ENCODE data around the gene MZT2B. TPM values are rescaled to one million over a fixed set of nuclear protein-coding genes. Genes with fewer than 3 reads are reported as not detected.
"Not testable (repeated sequence)": the region's sequence is repeated elsewhere in the genome, so short reads cannot be mapped to it uniquely, and the experiment has no call there.

The MZT2B gene
- polyA plus RNA-seq, 1 experiment: 76.7 TPM

DNA sequence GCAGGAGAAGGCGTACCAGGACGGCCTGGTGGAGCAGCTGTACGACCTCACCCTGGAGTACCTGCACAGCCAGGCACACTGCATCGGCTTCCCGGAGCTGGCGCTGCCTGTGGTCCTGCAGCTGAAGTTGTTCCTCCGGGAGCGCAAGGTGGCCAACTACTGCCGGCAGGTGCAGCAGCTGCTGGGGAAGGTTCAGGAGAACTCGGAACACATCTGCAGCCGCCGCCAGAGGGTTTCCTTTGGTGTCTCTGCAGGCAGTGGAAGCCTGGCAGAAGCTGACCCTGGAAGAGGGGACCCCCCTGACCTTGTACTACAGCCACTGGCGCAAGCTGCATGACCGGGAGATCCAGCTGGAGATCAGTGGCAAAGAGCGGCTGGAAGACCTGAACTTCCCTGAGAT is 48.8 kb downstream of the MZT2B start:
- POLR2A ChIA-PET; CTCF ChIA-PET; DNase-seq (ENCODE audit: low read depth, low spot score); H3K4me3 ChIP-seq (ENCODE audit: low read depth, low read length); H3K27ac ChIP-seq (ENCODE audit: low read depth, low read length); H3K27me3 ChIP-seq (ENCODE audit: control insufficient read depth, insufficient read depth, low read length); H3K9me3 ChIP-seq (ENCODE audit: control insufficient read depth, insufficient read depth, low read length): not testable (repeated sequence)

DNA sequence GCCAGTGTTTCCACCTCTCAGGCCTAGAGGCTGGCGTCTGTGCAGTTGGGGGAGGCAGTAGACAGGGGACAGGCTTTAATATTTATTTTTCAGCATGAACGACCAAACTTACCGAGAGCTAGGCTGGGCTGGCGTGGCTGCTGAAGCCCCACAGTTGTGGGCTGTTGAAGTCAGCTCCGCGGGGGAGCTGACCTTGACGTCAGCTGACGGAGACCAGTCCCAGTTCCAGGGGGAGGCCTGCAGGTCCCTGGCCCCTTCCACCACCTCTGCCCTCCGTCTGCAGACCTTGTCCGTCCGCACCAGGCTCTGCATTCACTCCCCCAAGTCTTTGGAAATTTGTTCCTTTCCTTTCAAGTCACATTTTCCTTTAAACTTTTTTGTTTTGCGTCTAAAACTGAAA is 49.6 kb downstream of the MZT2B start:
- POLR2A ChIA-PET: no interaction called here
- TF ChIP-seq, protein P1, sequence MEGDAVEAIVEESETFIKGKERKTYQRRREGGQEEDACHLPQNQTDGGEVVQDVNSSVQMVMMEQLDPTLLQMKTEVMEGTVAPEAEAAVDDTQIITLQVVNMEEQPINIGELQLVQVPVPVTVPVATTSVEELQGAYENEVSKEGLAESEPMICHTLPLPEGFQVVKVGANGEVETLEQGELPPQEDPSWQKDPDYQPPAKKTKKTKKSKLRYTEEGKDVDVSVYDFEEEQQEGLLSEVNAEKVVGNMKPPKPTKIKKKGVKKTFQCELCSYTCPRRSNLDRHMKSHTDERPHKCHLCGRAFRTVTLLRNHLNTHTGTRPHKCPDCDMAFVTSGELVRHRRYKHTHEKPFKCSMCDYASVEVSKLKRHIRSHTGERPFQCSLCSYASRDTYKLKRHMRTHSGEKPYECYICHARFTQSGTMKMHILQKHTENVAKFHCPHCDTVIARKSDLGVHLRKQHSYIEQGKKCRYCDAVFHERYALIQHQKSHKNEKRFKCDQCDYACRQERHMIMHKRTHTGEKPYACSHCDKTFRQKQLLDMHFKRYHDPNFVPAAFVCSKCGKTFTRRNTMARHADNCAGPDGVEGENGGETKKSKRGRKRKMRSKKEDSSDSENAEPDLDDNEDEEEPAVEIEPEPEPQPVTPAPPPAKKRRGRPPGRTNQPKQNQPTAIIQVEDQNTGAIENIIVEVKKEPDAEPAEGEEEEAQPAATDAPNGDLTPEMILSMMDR (IDR thresholded peaks at IDR 0.05; ENCODE audit: low read depth, low read length): no peak

DNA sequence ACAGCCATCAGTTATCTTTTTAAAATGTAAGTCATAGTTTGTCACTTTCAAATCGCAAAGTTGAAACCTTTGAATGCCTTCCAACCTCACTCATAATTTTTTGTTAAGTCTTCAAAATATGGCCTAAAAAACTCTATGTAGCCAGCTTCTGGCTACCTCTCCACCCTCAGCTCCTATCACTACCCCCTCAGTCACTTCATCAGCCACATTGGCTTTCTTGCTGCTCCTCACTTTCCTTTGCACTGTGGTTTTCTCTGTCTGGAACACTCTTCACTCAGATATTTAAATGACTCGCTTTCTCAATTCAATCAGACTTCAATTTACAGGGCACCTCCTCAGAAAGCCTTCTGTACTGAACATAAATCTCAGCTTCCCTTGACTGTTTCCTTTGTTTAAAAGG is 51.0 kb downstream of the MZT2B start:
- H3K27ac ChIP-seq (ENCODE audit: low read depth, low read length); DNase-seq (ENCODE audit: low read depth, low spot score); CTCF ChIA-PET; POLR2A ChIA-PET; H3K4me3 ChIP-seq (ENCODE audit: low read depth, low read length); H3K27me3 ChIP-seq (ENCODE audit: control insufficient read depth, insufficient read depth, low read length); H3K9me3 ChIP-seq (ENCODE audit: control insufficient read depth, insufficient read depth, low read length): not testable (repeated sequence)

More for the DNA sequence above, 49.6 kb downstream of the MZT2B start:
- CTCF ChIA-PET: no interaction called here
- Histone ChIP-seq H3K27ac (ENCODE audit: low read depth, low read length) (no peak overlapping the region), H3K4me3 (ENCODE audit: low read depth, low read length) (no peak overlapping the region), H3K27me3 (ENCODE audit: control insufficient read depth, insufficient read depth, low read length) (no peaks in the 10 kb centered on the region), H3K9me3 (ENCODE audit: control insufficient read depth, insufficient read depth, low read length) (peaks cover 7% of the 10 kb centered on the region; the same call in 1 of the 2 replicates)
- no peak for DNase-seq (ENCODE audit: low read depth, low spot score)

DNA sequence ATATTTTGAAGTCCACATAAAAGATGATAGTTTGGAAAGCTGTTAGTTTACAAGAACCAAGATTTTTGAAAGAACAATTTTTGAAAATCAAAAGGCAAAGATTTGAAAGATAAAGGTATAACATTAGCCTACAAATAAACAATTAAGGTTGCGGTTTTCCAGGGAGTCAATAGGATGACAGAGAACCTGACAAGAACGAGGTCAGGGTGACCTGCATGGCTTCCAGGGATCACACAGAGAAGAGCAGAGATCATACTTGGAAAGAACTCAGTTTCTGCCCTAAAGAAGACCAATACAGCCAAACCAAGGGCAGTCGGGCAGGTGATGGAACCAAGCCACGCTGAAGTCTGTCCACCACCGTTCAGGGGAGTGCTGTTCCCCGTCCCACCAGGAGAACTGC is 57.5 kb downstream of the MZT2B start:
- H3K27me3 ChIP-seq (ENCODE audit: control insufficient read depth, insufficient read depth, low read length); CTCF ChIA-PET; H3K9me3 ChIP-seq (ENCODE audit: control insufficient read depth, insufficient read depth, low read length); H3K4me3 ChIP-seq (ENCODE audit: low read depth, low read length); H3K27ac ChIP-seq (ENCODE audit: low read depth, low read length); POLR2A ChIA-PET; DNase-seq (ENCODE audit: low read depth, low spot score): not testable (repeated sequence)

Other genes with a start within 250 kb of the MZT2B start
- not detected in 2 replicates for gene RAB6C, start 202.6 kb upstream of the MZT2B start, polyA plus RNA-seq (2011; rRNA removed)
- not detected in 2 replicates for gene POTEF, start 53.0 kb upstream of the MZT2B start, polyA plus RNA-seq (2011; rRNA removed)
- gene CCDC74B, start 37.1 kb upstream of the MZT2B start, polyA plus RNA-seq (2011; rRNA removed): 3.8 and 4.2 TPM in 2 replicates
- gene SMPD4, start 660 bp upstream of the MZT2B start, polyA plus RNA-seq (2011; rRNA removed): 29.5 and 29.6 TPM in 2 replicates
- not detected in 2 replicates for gene TUBA3E, start 16.2 kb downstream of the MZT2B start, polyA plus RNA-seq (2011; rRNA removed)
- gene IMP4, start 160.6 kb downstream of the MZT2B start, polyA plus RNA-seq (2011; rRNA removed): 51.0 and 79.5 TPM in 2 replicates
- 10.1 and 11.6 TPM in 2 replicates for gene PTPN18, start 173.8 kb downstream of the MZT2B start, polyA plus RNA-seq (2011; rRNA removed)

Measured in AG04450 (cell line).